ENCODE data around the gene AK2. TPM values are rescaled to one million over a fixed set of nuclear protein-coding genes. Genes with fewer than 3 reads are reported as not detected.

AK2 gene
- total RNA-seq, 1 experiment from 2014 or later: 390 TPM

DNA sequence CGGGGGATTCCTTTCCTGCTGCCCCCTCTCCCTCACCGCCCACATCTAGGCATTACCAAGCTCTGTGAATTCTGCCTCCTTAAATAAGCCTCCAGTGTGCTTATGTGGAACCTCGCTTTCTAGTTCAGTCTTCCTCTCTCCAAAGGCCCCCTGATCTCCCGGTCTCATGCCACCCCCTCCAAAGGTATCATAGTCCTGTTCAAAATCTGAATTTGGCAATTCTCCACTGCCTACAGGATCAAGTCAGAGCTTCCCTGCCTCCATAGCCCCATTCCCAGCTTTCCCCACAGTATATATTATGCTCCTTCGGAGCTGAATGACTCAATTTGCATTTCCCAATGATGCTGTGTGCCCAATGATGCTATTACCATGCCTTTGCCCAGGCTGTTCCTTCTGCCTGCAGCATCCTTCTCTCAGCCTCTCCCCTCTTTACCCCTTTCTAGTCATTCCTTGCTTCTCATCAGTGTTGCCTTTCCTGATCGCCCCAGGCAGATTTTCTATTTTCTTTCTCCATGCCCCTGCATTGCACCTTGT, 46.0 kb upstream of the AK2 start:
- Mint-ChIP-seq H3K9me3 (ENCODE audit: unreplicated experiment) (no peaks in the 10 kb centered on the region), H3K36me3 (ENCODE audit: insufficient read depth, unreplicated experiment) (no peaks in the 10 kb centered on the region), H3K4me1 (ENCODE audit: insufficient read depth, unreplicated experiment) (peaks cover 20% of the 10 kb centered on the region), H3K4me3 (ENCODE audit: unreplicated experiment) (peak overlapping the region; percentile 75), H3K27me3 (ENCODE audit: insufficient read depth, unreplicated experiment) (no peaks in the 10 kb centered on the region), H3K27ac (ENCODE audit: low read depth, unreplicated experiment) (no peak overlapping the region)
- ChIA-PET POLR2A (interaction anchor here (0.6 to 2.9 kb wide), 4 partner anchors 22 to 299 kb away, joined by 3 to 10 read pairs (median 3); partner anchors contain the start of gene RNF19B), CTCF (interaction anchor here (0.6 to 6.7 kb wide), 12 partner anchors 13 to 216 kb away, joined by 3 to 58 read pairs (median 4); no protein-coding TSS in a partner anchor)
- peak; percentile 24 for DNase-seq (ENCODE audit: unreplicated experiment)
- no TSS peak for BruUV-seq (replicated peaks)
- TF ChIP-seq, protein P1, sequence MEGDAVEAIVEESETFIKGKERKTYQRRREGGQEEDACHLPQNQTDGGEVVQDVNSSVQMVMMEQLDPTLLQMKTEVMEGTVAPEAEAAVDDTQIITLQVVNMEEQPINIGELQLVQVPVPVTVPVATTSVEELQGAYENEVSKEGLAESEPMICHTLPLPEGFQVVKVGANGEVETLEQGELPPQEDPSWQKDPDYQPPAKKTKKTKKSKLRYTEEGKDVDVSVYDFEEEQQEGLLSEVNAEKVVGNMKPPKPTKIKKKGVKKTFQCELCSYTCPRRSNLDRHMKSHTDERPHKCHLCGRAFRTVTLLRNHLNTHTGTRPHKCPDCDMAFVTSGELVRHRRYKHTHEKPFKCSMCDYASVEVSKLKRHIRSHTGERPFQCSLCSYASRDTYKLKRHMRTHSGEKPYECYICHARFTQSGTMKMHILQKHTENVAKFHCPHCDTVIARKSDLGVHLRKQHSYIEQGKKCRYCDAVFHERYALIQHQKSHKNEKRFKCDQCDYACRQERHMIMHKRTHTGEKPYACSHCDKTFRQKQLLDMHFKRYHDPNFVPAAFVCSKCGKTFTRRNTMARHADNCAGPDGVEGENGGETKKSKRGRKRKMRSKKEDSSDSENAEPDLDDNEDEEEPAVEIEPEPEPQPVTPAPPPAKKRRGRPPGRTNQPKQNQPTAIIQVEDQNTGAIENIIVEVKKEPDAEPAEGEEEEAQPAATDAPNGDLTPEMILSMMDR (IDR thresholded peaks at IDR 0.05; ENCODE audit: unreplicated experiment): no peak
- intact Hi-C loops (cut with micrococcal nuclease): loop anchor here (5.0 to 10.0 kb wide), 4 partner anchors 45 to 678 kb away; partner anchors contain the start of gene AK2

DNA sequence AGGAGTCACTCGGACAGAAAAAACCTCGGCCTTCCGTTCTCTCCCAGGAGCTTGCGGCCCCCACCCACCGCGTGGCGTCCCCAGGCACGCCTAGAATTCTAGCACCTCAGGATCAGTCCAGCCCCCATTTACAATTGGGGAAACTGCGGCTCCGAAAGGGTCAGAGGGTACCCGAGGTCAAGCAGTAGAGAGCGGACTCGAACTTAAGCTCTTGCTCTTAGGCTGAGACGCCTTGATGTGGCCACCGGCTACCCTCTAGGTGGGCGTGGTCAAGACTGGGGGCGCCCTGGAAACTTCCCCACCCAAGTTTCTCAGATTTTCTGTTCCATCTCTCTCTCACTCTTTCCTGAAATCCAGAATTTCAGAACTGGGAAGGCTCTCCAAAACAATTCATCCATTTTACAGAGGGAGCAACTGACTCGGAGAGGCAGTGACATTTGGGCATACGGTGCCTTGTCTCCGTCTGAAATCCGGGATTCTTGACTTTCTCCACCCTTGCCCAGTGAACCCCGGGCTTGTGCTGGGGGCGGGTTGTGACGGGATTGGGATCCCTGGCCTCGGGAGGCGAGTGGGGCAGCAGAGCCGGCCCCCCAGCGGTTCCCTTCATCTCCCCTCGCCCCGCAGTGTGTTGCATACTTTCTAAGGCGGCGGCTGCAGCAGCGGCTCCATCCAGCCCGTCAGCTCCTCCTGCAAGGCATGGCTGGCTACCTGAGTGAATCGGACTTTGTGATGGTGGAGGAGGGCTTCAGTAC, 45.0 kb upstream of the AK2 start:
- H3K36me3 Mint-ChIP-seq (ENCODE audit: insufficient read depth, unreplicated experiment): no peaks in the 10 kb centered on the region
- no peak for DNase-seq (ENCODE audit: unreplicated experiment)
- H3K4me1 Mint-ChIP-seq (ENCODE audit: insufficient read depth, unreplicated experiment): peaks cover 20% of the 10 kb centered on the region
- H3K27ac Mint-ChIP-seq (ENCODE audit: low read depth, unreplicated experiment): peak overlapping the region; percentile 59
- BruUV-seq (replicated peaks): no TSS peak
- TF ChIP-seq, protein P1 (IDR thresholded peaks at IDR 0.05; ENCODE audit: unreplicated experiment): no peak
- CTCF ChIA-PET: interaction anchor here (0.6 to 5.9 kb wide), 9 partner anchors 14 to 677 kb away, joined by 3 to 42 read pairs (median 3); no protein-coding TSS in a partner anchor
- H3K4me3 Mint-ChIP-seq (ENCODE audit: unreplicated experiment): peak overlapping the region; percentile 75
- intact Hi-C loops (cut with micrococcal nuclease): loop anchor here (5.0 to 10.0 kb wide), 4 partner anchors 44 to 677 kb away; partner anchors contain the start of gene AK2
- no peaks in the 10 kb centered on the region for H3K27me3 Mint-ChIP-seq (ENCODE audit: insufficient read depth, unreplicated experiment)
- H3K9me3 Mint-ChIP-seq (ENCODE audit: unreplicated experiment): no peaks in the 10 kb centered on the region
- POLR2A ChIA-PET: interaction anchor here (0.7 to 2.9 kb wide), 5 partner anchors 14 to 77 kb away, joined by 3 to 10 read pairs (median 4); no protein-coding TSS in a partner anchor

DNA sequence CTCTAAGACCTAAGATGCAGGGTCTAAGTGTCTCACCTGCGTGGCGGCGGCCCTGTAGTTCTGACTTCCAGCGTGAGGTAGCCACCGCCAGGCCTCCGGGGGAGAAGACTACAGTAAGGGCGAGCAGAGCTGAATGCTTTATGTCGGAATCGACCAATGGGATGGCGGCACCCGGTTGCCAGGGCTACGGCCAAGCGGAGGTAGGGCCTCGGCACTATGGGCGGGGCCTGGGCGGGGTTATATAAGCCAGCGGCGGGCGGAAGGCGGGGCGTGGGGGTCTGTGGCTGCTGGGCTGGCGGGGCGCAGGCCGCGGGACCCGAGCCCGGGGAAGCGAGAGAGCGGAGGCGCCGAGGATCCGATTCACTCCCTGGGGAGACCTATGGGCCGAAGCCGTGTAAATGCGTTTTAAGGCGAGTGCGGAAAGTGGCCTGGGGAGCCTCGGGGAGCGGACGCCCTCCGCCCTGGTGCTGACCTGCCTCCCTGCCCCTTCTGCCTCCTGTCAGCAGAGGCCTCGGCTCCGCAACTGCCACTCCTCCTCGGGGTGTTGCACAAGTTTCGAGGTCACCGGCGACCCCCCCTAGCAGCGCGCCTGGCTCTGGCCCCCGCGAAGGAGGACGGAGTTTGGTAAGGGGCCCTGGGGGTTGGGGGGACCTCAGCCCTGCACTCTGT, 44.3 kb upstream of the AK2 start, which contains the start of gene AZIN2:
AZIN2 (plus strand) TSS at position 269 of the 669 bp plus-strand sequence. CDS start 1,097 bp downstream, outside the sequence.
- intact Hi-C loops (cut with micrococcal nuclease): loop anchor here (5.0 to 10.0 kb wide), 4 partner anchors 44 to 676 kb away; partner anchors contain the start of gene AK2
- ChIA-PET CTCF (interaction anchor here (0.6 to 3.4 kb wide), 10 partner anchors 12 to 676 kb away, joined by 3 to 12 read pairs (median 3); no protein-coding TSS in a partner anchor), POLR2A (interaction anchor here (0.6 to 2.9 kb wide), 17 partner anchors 13 to 206 kb away, joined by 3 to 18 read pairs (median 4); no protein-coding TSS in a partner anchor)
- TF ChIP-seq, protein P1 (IDR thresholded peaks at IDR 0.05; ENCODE audit: unreplicated experiment): no peak
- peaks cover 20% of the 10 kb centered on the region for H3K4me1 Mint-ChIP-seq (ENCODE audit: insufficient read depth, unreplicated experiment)
- BruUV-seq (replicated peaks): TSS peak; percentile 63
- H3K27ac Mint-ChIP-seq (ENCODE audit: low read depth, unreplicated experiment): peak within 1 kb of the TSS; percentile 59
- H3K27me3 Mint-ChIP-seq (ENCODE audit: insufficient read depth, unreplicated experiment): no peaks in the 10 kb centered on the region
- H3K9me3 Mint-ChIP-seq (ENCODE audit: unreplicated experiment): no peaks in the 10 kb centered on the region
- DNase-seq (ENCODE audit: unreplicated experiment): peak; percentile 94
- H3K4me3 Mint-ChIP-seq (ENCODE audit: unreplicated experiment): peak within 1 kb of the TSS; percentile 75
- H3K36me3 Mint-ChIP-seq (ENCODE audit: insufficient read depth, unreplicated experiment): no peaks in the 10 kb centered on the region
